OCI-LY3 (cell line): Measurements from ENCODE around the gene TBX21.
"Not testable (repeated sequence)": the region's sequence is repeated elsewhere in the genome, so short reads cannot be mapped to it uniquely, and the experiment has no call there.

Source experiments
- EZH2phosphoT487 ChIP-seq: fragments of 200-600 bp; shearing (Covaris generic); IDR thresholded peaks from 2 replicates; pipeline ENCODE4 v1.6.1; 2018; ENCODE audit warnings: antibody characterized with exemption, mixed run types, low read depth
- TF ChIP-seq, protein P1 (sequence below): fragments of 200-600, 300-600 bp; sonication (generic); IDR thresholded peaks from 2 replicates; pipeline ENCODE4 v1.5.1; 2014; ENCODE audit warnings: antibody characterized with exemption, low read length, low read depth

DNA sequence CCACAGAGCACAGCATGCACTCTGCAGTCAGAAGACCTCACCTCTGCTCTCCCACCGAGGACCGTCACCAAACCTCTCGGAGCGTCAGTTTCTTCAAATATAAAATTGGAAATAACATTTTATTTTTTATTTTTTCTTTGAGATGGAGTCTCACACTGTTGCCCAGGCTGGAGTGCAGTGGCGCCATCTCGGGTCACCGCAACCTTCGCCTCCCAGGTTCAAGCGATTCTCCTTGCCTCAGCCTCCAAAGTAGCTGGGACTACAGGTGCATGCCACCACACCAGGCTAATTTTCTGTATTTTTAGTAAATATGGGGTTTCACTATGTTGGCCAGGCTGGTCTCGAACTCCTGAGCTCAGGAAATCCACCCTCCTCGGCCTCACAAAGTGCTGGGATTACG lies 6.9 kb downstream of the TBX21 start:
- TF ChIP-seq, protein P1, sequence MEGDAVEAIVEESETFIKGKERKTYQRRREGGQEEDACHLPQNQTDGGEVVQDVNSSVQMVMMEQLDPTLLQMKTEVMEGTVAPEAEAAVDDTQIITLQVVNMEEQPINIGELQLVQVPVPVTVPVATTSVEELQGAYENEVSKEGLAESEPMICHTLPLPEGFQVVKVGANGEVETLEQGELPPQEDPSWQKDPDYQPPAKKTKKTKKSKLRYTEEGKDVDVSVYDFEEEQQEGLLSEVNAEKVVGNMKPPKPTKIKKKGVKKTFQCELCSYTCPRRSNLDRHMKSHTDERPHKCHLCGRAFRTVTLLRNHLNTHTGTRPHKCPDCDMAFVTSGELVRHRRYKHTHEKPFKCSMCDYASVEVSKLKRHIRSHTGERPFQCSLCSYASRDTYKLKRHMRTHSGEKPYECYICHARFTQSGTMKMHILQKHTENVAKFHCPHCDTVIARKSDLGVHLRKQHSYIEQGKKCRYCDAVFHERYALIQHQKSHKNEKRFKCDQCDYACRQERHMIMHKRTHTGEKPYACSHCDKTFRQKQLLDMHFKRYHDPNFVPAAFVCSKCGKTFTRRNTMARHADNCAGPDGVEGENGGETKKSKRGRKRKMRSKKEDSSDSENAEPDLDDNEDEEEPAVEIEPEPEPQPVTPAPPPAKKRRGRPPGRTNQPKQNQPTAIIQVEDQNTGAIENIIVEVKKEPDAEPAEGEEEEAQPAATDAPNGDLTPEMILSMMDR, result not testable (repeated sequence)
- not testable (repeated sequence) for TF ChIP-seq EZH2phosphoT487
